ENCODE results near the gene KHDC1L. TPM values are rescaled to one million over a fixed set of nuclear protein-coding genes. Genes with fewer than 3 reads are reported as not detected.
"Not testable (repeated sequence)": the region's sequence is repeated elsewhere in the genome, so short reads cannot be mapped to it uniquely, and the experiment has no call there.

Gene KHDC1L
- total and polyA plus RNA-seq, 2 donors, result 1.4 to 2.8 TPM

DNA sequence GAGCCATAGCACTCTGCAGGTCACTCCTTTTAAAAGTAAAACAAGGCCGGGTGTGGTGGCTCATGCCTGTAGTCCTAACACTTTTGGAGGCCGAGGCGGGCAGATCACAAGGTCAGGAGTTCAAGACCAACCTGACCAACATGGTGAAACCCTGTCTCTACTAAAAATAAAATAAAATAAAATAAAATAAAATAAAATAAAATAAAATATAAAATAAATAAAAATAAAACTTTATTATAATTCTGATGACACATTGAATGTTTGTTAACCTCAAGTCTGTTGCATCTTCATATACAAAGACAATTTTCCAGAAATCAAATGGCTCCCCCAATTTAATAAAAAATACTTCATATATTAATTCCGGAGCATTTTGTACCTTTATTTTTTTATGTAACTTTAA lies 32.0 kb downstream of the KHDC1L start:
- not testable (repeated sequence) for DNase-seq (ENCODE audit: low read depth in 6 of 9, low spot score in 9 of 9); H3K9me3 ChIP-seq (ENCODE audit: control insufficient read depth in 2 of 2, insufficient read depth in 1 of 2, low read length in 1 of 2); H3K36me3 ChIP-seq (ENCODE audit: control insufficient read depth in 2 of 2, insufficient read depth in 2 of 2, low read length in 1 of 2); H3K4me1 ChIP-seq (ENCODE audit: control insufficient read depth in 2 of 2, insufficient read depth in 2 of 2, low read length in 2 of 2); H3K27me3 ChIP-seq (ENCODE audit: control insufficient read depth in 2 of 2, insufficient read depth in 1 of 2, low read length in 1 of 2); H3K4me3 ChIP-seq (ENCODE audit: low read length in 2 of 2); H3K27ac ChIP-seq (ENCODE audit: low read depth in 1 of 2, low read length in 1 of 2)
- WGBS, result 98% methylated on average over 4 of the region's 4 CpGs

DNA sequence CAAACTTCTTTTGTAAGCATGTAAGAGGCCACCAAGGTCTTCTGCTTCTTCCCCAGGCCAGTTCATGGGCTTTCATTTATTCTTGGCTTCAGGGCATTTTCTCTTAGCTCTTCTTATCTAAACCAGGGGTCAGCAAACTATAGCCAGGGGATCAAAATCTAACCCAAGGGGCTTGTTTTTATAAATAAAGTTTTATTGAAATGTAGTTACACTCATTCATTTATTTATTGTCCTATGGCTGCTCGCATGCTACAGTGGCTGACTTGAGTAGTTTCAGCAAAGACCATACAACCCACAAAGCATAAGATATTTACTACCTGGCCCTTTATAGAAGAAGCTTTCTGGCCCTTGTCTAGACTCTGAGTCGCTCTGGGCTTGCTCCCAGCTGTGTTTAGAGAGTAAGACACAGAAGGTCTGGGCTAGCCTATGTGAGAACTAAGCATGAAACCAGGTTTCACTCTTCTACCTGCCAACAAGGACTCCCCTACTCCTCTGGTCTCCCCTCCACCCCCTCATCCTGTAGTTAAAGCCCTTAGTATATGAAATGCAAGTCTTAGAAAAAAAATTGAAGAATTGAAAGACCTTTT lies 43.2 kb downstream of the KHDC1L start:
- Histone ChIP-seq H3K36me3 (ENCODE audit: control insufficient read depth in 2 of 2, insufficient read depth in 2 of 2, low read length in 1 of 2) (no peaks in the 10 kb centered on the region), H3K27me3 (ENCODE audit: control insufficient read depth in 2 of 2, insufficient read depth in 1 of 2, low read length in 1 of 2) (no peaks in the 10 kb centered on the region), H3K9me3 (ENCODE audit: control insufficient read depth in 2 of 2, insufficient read depth in 1 of 2, low read length in 1 of 2) (no peaks in the 10 kb centered on the region), H3K4me3 (ENCODE audit: low read length in 2 of 2) (no peak overlapping the region), H3K27ac (ENCODE audit: low read depth in 1 of 2, low read length in 1 of 2) (no peak overlapping the region), H3K4me1 (ENCODE audit: control insufficient read depth in 2 of 2, insufficient read depth in 2 of 2, low read length in 2 of 2) (no peaks in the 10 kb centered on the region)
- no peak for DNase-seq (ENCODE audit: low read depth in 6 of 9, low spot score in 9 of 9)
- WGBS, result 96% methylated on average over 2 of the region's 2 CpGs

DNA sequence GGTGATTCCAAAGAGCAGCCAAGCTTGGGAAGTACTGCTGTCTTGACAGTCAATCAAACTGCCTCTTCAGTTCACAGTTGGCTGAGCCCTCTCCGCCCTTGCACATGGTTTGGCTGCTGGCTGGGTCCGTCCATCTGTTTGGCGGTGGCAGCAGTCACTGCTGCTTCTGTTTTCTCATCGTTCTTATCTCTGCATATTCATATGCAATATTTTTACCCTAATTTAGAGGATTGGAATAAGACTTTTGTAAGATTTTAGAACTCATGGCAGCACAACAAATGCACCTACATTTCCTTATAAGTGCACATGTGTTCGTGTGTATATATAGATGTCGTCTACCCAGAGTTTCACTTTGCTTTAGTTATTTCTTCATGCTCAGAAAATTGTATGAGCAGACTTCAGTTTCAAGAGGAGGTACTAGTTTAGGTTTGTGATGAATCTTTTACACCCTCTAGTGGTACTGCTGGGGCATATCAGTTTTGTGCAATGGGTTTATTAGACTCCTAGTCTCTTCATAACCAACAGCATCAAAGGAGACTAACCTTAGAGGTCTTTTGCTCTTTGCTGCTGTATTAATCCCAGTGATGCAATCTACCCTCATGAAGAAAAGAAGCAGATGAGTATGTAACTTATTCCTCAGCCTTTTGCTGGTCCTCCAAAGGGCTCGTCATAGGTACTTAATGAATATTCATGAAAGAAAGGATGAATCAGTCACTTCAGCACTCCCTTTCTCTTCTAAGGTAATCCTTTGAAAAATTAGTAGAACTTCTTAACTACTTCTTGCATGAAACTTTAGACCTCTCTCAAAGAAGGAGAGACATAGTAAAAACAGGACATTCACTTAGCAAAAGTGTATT lies 44.3 kb downstream of the KHDC1L start:
- WGBS, result 42% methylated on average over 7 of the region's 7 CpGs
- no peak overlapping the region for H3K27ac ChIP-seq (ENCODE audit: low read depth in 1 of 2, low read length in 1 of 2)

DNA sequence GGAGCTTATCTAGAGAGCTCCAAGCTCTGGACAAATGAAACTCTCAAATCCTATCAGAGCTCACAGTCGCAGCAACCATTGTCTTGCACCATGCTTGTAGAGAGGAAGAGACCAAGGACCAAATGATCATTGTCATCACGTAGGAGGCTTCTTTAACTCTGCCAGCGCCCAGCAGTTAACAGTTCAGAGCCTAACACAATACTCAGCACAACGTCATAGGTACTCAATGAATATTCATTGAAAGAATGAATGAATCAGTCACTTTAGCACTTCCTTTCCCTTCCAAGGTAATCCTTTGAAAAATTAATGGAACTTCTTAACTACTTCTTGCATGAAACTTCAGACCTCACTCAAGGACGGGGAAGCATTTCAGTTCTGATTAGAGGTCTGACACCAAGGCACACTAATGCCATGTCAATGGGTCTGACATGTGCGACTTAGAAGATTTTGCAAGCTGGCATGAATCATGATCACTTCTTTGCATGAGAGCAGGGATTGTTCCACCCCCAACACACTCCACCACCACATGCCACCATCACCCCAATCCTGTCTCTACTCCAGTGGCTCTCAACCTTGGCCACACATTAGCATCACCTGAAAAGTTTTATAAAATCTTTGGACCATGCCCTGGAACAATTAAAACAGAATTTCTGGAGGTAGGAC lies 45.1 kb downstream of the KHDC1L start:
- 94% methylated on average over 6 of the region's 6 CpGs for WGBS
- H3K36me3 ChIP-seq (ENCODE audit: control insufficient read depth in 2 of 2, insufficient read depth in 2 of 2, low read length in 1 of 2), result no peaks in the 10 kb centered on the region
- no peaks in the 10 kb centered on the region for H3K4me1 ChIP-seq (ENCODE audit: control insufficient read depth in 2 of 2, insufficient read depth in 2 of 2, low read length in 2 of 2)
- DNase-seq (ENCODE audit: low read depth in 6 of 9, low spot score in 9 of 9), result no peak
- H3K27ac ChIP-seq (ENCODE audit: low read depth in 1 of 2, low read length in 1 of 2), result no peak overlapping the region
- no peak overlapping the region for H3K4me3 ChIP-seq (ENCODE audit: low read length in 2 of 2)
- no peaks in the 10 kb centered on the region for H3K27me3 ChIP-seq (ENCODE audit: control insufficient read depth in 2 of 2, insufficient read depth in 1 of 2, low read length in 1 of 2)
- no peaks in the 10 kb centered on the region for H3K9me3 ChIP-seq (ENCODE audit: control insufficient read depth in 2 of 2, insufficient read depth in 1 of 2, low read length in 1 of 2)

More for the DNA sequence above, 44.3 kb downstream of the KHDC1L start:
- DNase-seq (ENCODE audit: low read depth in 6 of 9, low spot score in 9 of 9), result peak in 8 of 9 donors; percentile 13 to 60 (median 26)
- no peaks in the 10 kb centered on the region for H3K9me3 ChIP-seq (ENCODE audit: control insufficient read depth in 2 of 2, insufficient read depth in 1 of 2, low read length in 1 of 2)
- H3K27me3 ChIP-seq (ENCODE audit: control insufficient read depth in 2 of 2, insufficient read depth in 1 of 2, low read length in 1 of 2), result no peaks in the 10 kb centered on the region
- no peak overlapping the region for H3K4me3 ChIP-seq (ENCODE audit: low read length in 2 of 2)
- no peaks in the 10 kb centered on the region for H3K36me3 ChIP-seq (ENCODE audit: control insufficient read depth in 2 of 2, insufficient read depth in 2 of 2, low read length in 1 of 2)
- H3K4me1 ChIP-seq (ENCODE audit: control insufficient read depth in 2 of 2, insufficient read depth in 2 of 2, low read length in 2 of 2), result no peaks in the 10 kb centered on the region

DNA sequence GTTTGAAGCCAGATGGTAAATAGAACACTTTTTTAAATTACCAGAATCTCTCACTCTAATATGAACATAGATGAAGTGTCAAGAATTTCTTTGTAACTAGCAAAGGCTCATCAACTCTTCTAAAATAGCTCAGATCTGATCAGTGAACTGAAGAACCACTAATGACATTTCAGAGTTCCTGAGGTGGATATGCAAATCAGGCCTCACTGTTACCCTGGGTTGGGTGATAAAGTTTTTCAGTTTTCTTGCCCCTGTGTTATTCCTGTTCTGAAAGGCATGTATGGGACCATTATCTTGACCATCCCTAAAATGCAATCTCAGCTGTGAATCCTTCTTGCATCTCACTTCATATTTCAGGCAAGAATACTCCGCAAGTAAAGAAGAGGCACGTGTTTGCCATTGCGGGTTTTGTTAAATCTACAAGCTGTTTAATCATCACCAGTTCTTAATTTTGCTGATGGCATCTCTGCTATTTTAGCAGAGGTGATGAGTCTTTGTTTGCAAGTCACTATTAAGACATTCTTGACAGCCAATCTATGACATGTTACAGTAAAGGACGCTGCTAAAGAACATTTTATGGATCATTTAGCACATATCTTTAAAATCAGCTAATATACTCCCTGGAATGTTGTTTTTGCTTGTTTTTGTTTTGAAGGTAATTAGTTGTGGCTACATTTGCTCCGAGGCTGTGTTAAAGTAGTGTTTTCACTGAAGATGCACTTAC lies 47.9 kb downstream of the KHDC1L start:
- Histone ChIP-seq H3K4me3 (ENCODE audit: low read length in 2 of 2) (no peak overlapping the region), H3K36me3 (ENCODE audit: control insufficient read depth in 2 of 2, insufficient read depth in 2 of 2, low read length in 1 of 2) (no peaks in the 10 kb centered on the region), H3K27ac (ENCODE audit: low read depth in 1 of 2, low read length in 1 of 2) (no peak overlapping the region), H3K4me1 (ENCODE audit: control insufficient read depth in 2 of 2, insufficient read depth in 2 of 2, low read length in 2 of 2) (no peaks in the 10 kb centered on the region), H3K27me3 (ENCODE audit: control insufficient read depth in 2 of 2, insufficient read depth in 1 of 2, low read length in 1 of 2) (no peaks in the 10 kb centered on the region), H3K9me3 (ENCODE audit: control insufficient read depth in 2 of 2, insufficient read depth in 1 of 2, low read length in 1 of 2) (no peaks in the 10 kb centered on the region)
- DNase-seq (ENCODE audit: low read depth in 6 of 9, low spot score in 9 of 9), result no peak
- 96% methylated on average over 5 of the region's 5 CpGs for WGBS

DNA sequence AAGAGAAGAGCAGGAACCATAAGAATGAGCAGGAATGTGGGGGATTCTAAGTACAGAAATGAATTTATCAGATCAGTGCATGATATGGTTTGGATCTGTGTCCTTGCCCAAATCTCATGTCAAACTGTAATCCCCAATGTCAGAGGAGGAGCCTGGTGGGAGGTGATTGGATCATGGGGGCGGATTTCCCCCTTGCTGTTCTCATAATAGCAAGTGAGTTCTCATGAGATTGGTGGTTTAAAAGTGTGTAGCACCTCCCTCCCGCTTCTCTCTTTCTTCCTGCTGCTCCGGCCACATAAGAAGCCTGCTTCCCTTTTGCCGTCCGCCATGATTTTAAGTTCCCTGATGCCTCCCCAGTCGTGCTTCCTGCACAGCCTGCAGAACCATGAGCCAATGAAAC lies 49.2 kb downstream of the KHDC1L start:
- Histone ChIP-seq H3K4me1 (ENCODE audit: control insufficient read depth in 2 of 2, insufficient read depth in 2 of 2, low read length in 2 of 2) (no peaks in the 10 kb centered on the region), H3K36me3 (ENCODE audit: control insufficient read depth in 2 of 2, insufficient read depth in 2 of 2, low read length in 1 of 2) (no peaks in the 10 kb centered on the region), H3K27ac (ENCODE audit: low read depth in 1 of 2, low read length in 1 of 2) (no peak overlapping the region), H3K9me3 (ENCODE audit: control insufficient read depth in 2 of 2, insufficient read depth in 1 of 2, low read length in 1 of 2) (no peaks in the 10 kb centered on the region), H3K27me3 (ENCODE audit: control insufficient read depth in 2 of 2, insufficient read depth in 1 of 2, low read length in 1 of 2) (no peaks in the 10 kb centered on the region), H3K4me3 (ENCODE audit: low read length in 2 of 2) (no peak overlapping the region)
- no peak for DNase-seq (ENCODE audit: low read depth in 6 of 9, low spot score in 9 of 9)
- 95% methylated on average over 6 of the region's 6 CpGs for WGBS

DNA sequence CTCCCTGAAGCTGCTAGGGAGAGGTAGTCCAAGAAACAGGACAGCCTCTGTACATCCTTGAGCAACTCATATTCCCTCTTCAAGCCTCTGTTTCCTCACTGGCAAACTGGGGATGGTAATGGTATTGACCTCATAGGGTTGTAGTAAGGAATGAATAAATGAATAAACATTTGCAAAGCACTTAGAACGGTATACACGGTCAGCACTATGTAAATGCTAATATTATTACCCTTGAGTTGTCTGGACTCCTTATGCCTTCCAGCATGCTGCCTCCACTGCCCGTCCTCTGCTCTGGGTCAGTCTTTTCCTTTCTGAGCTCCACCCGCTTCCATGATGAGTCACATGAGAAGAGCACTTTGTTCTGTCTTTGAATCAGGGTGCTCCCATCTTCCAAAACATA lies 50.6 kb downstream of the KHDC1L start:
- Histone ChIP-seq H3K4me3 (ENCODE audit: low read length in 2 of 2) (no peak overlapping the region), H3K36me3 (ENCODE audit: control insufficient read depth in 2 of 2, insufficient read depth in 2 of 2, low read length in 1 of 2) (no peaks in the 10 kb centered on the region), H3K4me1 (ENCODE audit: control insufficient read depth in 2 of 2, insufficient read depth in 2 of 2, low read length in 2 of 2) (no peaks in the 10 kb centered on the region), H3K9me3 (ENCODE audit: control insufficient read depth in 2 of 2, insufficient read depth in 1 of 2, low read length in 1 of 2) (no peaks in the 10 kb centered on the region), H3K27me3 (ENCODE audit: control insufficient read depth in 2 of 2, insufficient read depth in 1 of 2, low read length in 1 of 2) (no peaks in the 10 kb centered on the region), H3K27ac (ENCODE audit: low read depth in 1 of 2, low read length in 1 of 2) (no peak overlapping the region)
- over 99% methylated on average over 4 of the region's 4 CpGs for WGBS
- no peak for DNase-seq (ENCODE audit: low read depth in 6 of 9, low spot score in 9 of 9)

Measured in thymus (tissue), 11 donors.